Measurements from ENCODE around the gene CCR9. TPM values are rescaled to one million over a fixed set of nuclear protein-coding genes. Genes with fewer than 3 reads are reported as not detected.
"Not testable (repeated sequence)": the region's sequence is repeated elsewhere in the genome, so short reads cannot be mapped to it uniquely, and the experiment has no call there.

CCR9 gene, protein sequence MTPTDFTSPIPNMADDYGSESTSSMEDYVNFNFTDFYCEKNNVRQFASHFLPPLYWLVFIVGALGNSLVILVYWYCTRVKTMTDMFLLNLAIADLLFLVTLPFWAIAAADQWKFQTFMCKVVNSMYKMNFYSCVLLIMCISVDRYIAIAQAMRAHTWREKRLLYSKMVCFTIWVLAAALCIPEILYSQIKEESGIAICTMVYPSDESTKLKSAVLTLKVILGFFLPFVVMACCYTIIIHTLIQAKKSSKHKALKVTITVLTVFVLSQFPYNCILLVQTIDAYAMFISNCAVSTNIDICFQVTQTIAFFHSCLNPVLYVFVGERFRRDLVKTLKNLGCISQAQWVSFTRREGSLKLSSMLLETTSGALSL
- not detected for polyA plus RNA-seq (2013, experiment 1 of 2; ENCODE audit: insufficient read length)
- polyA plus RNA-seq (2013, experiment 2 of 2; ENCODE audit: insufficient read length): not detected

- no peak for DNase-seq
Measured at GRCh38 chr3:45885979-45886705, at the start of gene CCR9. TSS of gene CCR9 (plus strand) at chr3:45886543. CDS start at chr3:45894934, 8,391 bp downstream.

DNA sequence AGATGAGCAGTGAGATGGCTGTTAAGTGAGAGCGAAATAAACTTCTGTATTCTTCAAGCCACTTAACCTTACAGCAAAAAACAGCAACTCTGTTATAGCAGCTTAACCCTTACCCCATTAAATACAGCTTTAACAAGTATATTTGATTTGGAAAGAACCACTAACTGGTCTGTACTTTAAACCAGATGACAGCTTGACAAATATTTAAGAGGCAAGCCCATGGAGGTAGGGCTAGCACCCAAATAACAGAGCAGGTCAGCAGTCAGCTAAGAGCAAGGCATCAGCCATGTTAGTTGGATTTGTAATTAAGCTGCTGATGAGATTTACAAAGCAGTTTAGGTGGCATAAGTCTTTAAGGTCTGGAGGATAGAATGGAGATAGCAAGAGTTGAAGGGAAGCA is 47.9 kb upstream of the CCR9 start:
- no peak for DNase-seq

GRCh38 chr3:45841420-45841756 is 45.0 kb upstream of the CCR9 start:
- DNase-seq: no peak

- peak; percentile 97 for DNase-seq
Measured at GRCh38 chr3:45841757-45842491, 44.4 kb upstream of the CCR9 start, which contains the start of gene LZTFL1. TSS of gene LZTFL1 (minus strand) at chr3:45842119. CDS start at chr3:45841991, 128 bp downstream.

- DNase-seq: no peak
Measured at GRCh38 chr3:45842851-45843625, 43.3 kb upstream of the CCR9 start.

DNA sequence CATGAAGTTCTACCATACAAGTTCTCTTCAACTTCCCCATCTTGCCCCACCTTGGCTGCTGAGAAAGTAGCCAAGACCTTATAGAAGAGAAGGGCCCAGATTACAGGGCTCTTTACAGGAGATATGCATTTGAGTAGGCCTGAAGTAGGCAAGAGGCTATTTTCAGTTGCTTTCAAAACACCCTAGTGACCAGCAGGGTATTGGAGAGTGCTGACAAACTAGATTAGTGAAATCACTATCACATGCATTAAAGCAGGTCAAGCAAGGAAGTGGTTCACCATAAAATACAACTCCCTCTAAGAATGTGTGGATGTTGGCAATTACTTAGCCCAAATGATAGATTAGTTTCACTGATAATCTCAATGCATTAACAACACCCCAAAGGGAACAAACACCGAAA is 41.7 kb upstream of the CCR9 start:
- DNase-seq: no peak

- DNase-seq: no peak
Measured at GRCh38 chr3:45848392-45848791, 38.0 kb upstream of the CCR9 start.

GRCh38 chr3:45852828-45853227 is 33.5 kb upstream of the CCR9 start:
- no peak for DNase-seq

DNA sequence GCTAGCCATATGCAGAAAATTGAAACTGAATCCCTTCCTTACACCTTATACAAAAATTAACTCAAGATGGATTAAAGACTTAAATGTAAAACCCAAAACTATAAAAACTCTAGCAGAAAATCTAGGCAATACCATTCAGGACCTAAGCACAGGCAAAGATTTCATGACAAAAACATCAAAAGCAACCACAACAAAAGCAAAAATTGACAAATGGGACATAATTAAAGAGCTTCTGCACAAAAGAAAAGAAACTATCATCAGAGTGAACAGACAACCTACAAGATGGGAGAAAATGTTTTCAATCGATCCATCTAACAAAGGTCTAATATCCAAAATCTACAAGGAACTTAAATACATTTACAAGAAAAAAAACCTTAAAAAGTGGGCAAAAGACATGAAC is 30.0 kb upstream of the CCR9 start:
- DNase-seq: not testable (repeated sequence)

DNA sequence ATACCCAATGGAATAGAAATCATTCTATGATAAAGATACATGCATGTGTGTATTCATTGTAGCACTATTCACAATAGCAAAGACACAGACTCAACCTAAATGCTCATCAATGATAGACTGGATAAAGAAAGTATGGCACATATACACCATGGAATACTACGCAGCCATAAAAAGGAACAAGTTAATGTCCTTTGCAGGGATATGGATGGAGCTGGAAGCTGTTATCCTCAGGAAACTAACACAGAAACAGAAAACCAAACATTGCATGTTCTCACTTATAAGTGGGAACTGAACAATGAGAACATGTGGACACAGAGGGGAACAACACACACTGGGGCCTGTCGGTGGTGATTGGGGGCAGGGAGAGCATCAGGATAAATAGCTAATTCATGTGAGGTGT is 29.3 kb upstream of the CCR9 start:
- not testable (repeated sequence) for DNase-seq

DNA sequence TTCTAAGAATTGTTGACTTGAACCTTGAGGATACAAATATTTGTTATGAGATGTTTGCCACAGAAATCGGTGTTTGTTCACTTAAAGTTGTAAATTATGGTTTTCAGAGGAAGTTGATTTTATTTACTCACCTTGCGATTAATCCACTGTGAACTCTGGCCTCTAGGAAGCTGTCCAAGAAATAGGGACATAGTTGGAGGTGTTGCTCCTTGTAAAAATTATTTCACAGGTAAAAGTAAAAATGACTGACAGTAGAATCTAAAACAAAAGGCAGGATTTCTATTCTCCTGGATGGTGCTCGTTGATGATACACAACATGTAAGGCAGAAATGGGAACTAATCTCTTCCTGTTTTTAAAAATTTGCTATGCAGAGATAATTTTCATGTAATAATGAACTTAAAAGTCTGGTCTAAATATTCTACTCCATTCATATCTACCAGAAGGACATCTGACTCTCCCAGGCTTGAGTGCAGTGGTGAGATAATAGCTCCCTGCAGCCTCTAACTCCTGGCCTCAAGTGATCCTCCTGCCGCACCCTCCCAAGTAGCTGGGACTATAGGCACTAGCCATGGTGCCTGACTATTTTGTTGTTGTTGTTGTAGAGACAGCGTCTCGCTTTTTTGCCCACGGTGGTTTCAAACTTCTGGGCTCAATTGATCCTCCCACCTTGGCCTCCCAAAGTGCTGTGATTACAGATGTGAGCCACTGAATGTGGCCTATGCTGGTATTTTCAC is 27.4 kb upstream of the CCR9 start:
- no peak for DNase-seq

- DNase-seq: no peak
Measured at GRCh38 chr3:45860481-45860880, 25.9 kb upstream of the CCR9 start.

DNA sequence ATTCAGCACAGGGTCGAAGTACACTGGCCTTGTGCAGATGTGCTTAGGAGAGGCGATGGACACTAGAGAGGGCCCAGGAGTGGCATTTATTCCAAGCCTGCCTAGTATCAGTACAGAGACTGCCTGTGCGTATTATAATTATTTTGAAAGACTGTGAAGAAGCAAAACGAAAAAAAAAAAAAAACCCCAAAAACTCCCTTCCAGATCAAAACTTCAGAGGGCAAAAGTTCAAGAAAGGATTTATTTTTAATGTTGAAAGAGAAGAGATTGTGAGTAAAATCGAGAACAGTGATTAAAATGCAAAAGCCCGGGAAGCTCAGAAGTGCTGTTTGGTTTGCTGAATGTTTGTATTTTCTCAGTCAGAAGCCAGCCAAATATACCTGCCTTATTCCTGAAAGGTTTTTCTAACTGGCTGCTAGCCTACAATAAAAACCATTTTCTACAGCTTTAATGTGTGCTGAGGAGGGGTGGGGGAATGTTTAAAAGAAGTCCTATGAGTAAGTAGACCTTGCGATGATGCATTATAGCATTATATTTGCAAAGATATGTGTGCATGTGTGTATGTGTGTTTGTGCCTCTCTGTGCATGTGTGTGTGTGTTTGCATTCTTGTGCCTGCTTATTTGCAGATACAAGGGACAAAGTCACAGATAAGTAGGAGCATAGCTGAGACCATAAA is 25.2 kb upstream of the CCR9 start:
- DNase-seq: no peak

GRCh38 chr3:45864760-45865519 is 21.4 kb upstream of the CCR9 start:
- DNase-seq: no peak

GRCh38 chr3:45865563-45865962 is 20.8 kb upstream of the CCR9 start:
- no peak for DNase-seq

- DNase-seq: no peak
Measured at GRCh38 chr3:45868213-45868612, 18.1 kb upstream of the CCR9 start.

DNA sequence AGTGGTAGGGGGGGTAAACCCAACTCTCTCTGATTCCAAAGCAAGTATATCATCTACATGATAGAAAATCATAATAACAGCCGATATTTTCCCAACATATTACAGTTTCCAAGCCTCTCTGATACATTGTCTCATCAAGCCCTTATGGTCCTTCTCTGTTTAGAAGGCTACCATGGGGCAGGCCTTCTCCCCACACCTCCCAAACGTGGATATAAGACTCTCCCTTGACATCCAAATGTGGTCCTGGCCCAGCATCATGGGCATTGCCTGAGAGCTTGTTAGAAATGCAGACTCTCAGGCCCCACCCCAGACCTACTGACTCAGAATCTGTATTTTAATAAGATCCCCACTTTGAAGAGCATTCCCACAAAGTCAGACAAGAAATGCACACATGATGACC is 17.7 kb upstream of the CCR9 start:
- DNase-seq: no peak

DNA sequence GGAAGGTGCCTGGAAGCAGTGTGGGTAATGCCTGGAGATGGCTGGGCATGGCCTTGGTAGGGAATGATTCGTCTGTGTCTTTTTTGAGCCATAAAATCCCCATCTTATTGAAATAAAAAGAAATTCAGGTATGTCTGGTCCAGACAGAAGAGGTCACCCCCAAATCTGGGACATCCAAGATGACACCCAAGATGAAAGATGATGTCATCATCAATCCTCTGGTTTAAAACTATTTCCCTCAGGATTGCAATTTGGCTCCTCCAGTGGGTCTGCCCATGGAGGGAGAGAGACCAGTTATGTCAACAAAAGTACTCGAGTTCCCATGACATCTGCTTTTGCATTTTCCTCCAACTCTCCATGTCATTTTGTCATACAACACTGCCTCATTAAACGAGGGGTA is 16.7 kb upstream of the CCR9 start:
- DNase-seq: no peak

DNA sequence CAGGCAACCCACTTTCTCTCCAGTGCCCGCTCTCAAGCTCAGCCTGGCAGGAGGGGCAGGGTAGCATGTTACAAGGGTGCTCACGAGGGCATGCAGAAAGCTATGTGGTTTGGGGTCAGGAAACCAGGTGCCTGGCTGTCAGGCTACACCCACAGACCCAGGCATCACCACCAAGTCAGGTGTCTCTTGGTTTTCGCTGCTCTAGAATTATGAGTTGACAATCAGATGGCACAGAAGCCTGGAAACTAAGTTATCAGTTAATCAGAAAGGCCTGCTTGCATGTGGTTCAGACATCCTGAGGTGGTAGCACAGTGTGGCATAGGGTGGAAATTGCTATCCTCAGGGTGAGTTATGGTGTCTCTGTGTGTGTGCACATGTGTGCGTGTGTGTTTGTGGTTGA is 16.2 kb upstream of the CCR9 start:
- DNase-seq: no peak

DNA sequence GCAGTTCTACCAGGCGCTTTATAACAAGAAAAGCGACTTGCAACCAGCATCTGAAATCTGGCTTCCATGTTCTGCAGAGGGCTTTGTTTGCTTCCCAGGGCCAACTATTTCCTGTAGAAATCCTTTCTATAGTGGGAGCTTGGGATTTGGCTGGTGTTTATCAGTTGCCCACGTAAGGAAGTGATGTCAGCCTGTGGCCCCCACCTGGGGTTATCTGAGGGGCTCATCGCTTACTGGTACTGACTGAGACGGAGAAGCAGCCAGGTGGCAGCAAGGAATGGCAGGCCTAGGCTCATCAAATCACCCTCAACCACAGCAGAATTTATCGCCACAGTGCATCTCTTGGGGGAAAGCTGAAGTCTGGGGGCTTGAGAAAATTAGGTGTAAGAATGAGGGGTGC is 14.6 kb upstream of the CCR9 start:
- DNase-seq: no peak
